Activated B cell treated with CpG ODN at 0.5 μM for 24 hours (primary cell): ENCODE measurements around the gene OBSCN. TPM values are rescaled to one million over a fixed set of nuclear protein-coding genes. Genes with fewer than 3 reads are reported as not detected.
A peak's percentile ranks its signal among the peaks of the same experiment; 100 is the strongest.

ENCODE experiments used
- ATAC-seq: fragments of 200-7000 bp; cut with Tn5 transposase; one replicate; pipeline ENCODE4 v1.10.0; 2021; ENCODE audit warnings: low read depth, mild to moderate bottlenecking, moderate library complexity
- CTCF ChIA-PET: fragments of 350-600 bp; sonication (Branson Sonifier 250); formaldehyde crosslinking; loops from one replicate; lab custom pipeline; 2021; ENCODE audit warnings: antibody characterized with exemption; lab: Charles Lee
- POLR2A ChIA-PET: fragments of 350-600 bp; sonication (Branson Sonifier 250); formaldehyde crosslinking; loops from one replicate; lab custom pipeline; 2021; ENCODE audit warnings: antibody characterized with exemption; lab: Charles Lee
- DNase-seq: peaks from one replicate; pipeline ENCODE4 v3.0.0; 2022
- H3K27ac Mint-ChIP-seq: one replicate; pipeline ENCODE4 v1.8.0; 2020; ENCODE audit warnings: mixed read lengths
- H3K27me3 Mint-ChIP-seq: one replicate; pipeline ENCODE4 v1.8.0; 2021; ENCODE audit warnings: mixed read lengths
- H3K36me3 Mint-ChIP-seq: one replicate; pipeline ENCODE4 v1.8.0; 2021; ENCODE audit warnings: low read depth, mixed read lengths
- H3K4me1 Mint-ChIP-seq: one replicate; pipeline ENCODE4 v1.8.0; 2021; ENCODE audit warnings: mixed read lengths
- H3K4me3 Mint-ChIP-seq: one replicate; pipeline ENCODE4 v1.8.0; 2020; ENCODE audit warnings: mild to moderate bottlenecking, mixed read lengths
- H3K9me3 Mint-ChIP-seq: one replicate; pipeline ENCODE4 v1.8.0; 2020; ENCODE audit warnings: mixed read lengths
- intact Hi-C: fragments of 100-400 bp; cut with micrococcal nuclease; formaldehyde crosslinking; loops from one replicate; pipeline ENCODE4 v1.15.1; 2024
- total RNA-seq: library from RNA; stranded (reverse); gene quantifications from 2 replicates; pipeline ENCODE4 v1.2.3, GENCODE V29; 2022
- TF ChIP-seq, protein P1 (sequence below): fragments of 200-600 bp; IDR thresholded peaks from one replicate; pipeline ENCODE4 v1.8.0; 2022; ENCODE audit warnings: antibody characterized with exemption, mild to moderate bottlenecking

The OBSCN gene
- total RNA-seq, 1 donor from 2014 or later, result 19.8 TPM

DNA sequence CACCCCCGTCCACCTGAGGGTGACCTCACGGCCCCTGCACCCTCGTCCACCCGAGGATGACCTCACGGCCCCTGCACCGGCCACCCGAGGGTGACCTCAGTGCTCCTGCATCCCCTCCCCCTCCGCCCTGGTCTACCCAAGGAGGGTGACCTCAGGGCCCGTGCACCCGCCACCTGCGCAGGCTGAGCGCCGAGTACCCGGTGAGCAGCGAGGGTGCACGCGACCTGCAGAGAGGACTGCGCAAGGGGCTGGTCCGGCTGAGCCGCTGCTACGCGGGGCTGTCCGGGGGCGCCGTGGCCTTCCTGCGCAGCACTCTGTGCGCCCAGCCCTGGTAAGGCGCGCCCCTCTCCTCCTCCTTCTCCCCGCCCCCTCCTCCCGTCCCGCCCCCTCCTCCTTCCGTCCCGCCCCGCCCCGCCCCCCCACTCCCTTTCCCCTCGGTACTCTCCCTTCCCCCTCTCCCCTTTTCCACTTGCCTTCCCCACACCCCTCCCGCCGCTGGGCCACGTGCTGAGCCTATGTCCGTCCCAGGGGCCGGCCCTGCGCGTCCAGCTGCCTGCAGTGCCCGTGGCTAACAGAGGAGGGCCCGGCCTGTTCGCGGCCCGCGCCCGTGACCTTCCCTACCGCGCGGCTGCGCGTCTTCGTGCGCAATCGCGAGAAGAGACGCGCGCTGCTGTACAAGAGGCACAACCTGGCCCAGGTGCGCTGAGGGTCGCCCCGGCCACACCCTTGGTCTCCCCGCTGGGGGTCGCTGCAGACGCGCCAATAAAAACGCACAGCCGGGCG is 170.4 kb downstream of the OBSCN start:
- TF ChIP-seq, protein P1, sequence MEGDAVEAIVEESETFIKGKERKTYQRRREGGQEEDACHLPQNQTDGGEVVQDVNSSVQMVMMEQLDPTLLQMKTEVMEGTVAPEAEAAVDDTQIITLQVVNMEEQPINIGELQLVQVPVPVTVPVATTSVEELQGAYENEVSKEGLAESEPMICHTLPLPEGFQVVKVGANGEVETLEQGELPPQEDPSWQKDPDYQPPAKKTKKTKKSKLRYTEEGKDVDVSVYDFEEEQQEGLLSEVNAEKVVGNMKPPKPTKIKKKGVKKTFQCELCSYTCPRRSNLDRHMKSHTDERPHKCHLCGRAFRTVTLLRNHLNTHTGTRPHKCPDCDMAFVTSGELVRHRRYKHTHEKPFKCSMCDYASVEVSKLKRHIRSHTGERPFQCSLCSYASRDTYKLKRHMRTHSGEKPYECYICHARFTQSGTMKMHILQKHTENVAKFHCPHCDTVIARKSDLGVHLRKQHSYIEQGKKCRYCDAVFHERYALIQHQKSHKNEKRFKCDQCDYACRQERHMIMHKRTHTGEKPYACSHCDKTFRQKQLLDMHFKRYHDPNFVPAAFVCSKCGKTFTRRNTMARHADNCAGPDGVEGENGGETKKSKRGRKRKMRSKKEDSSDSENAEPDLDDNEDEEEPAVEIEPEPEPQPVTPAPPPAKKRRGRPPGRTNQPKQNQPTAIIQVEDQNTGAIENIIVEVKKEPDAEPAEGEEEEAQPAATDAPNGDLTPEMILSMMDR, result no peak
- DNase-seq (no peak), ATAC-seq (no peak)
- Mint-ChIP-seq H3K27me3 (peaks cover 22% of the 10 kb centered on the region), H3K36me3 (no peaks in the 10 kb centered on the region), H3K4me3 (peak overlapping the region; percentile 73), H3K27ac (no peak overlapping the region), H3K4me1 (peaks cover 7% of the 10 kb centered on the region), H3K9me3 (no peaks in the 10 kb centered on the region)
- intact Hi-C loops, result no loop called here
- CTCF ChIA-PET, result no interaction called here
- POLR2A ChIA-PET, result no interaction called here

DNA sequence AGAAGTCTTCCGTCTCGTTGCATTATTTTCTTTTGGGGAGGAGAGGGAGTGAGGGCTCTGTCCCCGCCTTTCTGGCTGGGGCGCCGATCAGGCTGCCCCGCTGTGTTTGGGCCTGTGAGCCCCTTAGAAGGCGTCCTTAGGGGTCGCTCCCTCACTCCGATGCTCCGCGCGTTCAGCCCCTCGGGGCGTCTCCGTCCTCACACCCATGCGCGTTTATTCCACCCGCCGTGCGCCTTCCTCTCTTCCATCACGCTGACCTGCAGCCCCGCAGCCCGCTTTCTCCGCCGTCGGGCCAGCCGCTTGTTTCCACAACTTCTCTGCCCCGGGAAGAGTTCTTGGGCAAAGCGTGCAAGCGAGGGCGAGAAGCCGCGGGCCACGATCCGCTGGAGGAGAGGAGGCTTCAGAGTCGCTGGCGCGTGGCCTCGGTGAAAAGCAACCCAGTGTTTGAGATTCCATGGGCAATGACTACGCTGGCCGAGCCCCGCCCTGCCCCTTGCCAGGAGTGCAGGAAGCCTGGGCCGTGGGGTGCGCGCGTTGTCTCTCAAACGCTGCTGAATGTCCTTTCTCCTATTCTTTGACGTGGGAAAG is 171.1 kb downstream of the OBSCN start:
- intact Hi-C loops, result no loop called here

DNA sequence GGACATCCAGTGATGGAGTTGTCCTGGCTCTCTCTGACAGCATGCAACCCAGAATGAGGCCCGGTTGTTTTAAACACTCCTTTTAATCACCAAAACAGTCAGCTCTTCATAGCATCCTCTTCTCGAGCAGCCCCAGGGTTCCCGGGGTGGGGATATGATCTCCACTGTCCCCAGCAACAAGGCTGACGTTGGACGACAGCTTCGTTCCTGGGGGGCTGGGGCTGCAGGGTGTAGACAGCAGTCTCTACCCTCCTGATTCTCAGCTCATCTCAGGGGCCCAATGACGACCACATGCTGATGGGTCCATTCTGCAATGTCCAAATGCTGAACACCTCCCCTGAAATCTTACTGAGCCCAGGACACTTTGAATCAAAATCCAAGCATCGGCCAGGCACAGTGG is 171.8 kb downstream of the OBSCN start:
- ATAC-seq, result no peak
- Mint-ChIP-seq H3K9me3 (no peaks in the 10 kb centered on the region), H3K36me3 (no peaks in the 10 kb centered on the region), H3K4me1 (peaks cover 7% of the 10 kb centered on the region), H3K27ac (no peak overlapping the region), H3K27me3 (peaks cover 22% of the 10 kb centered on the region), H3K4me3 (no peak overlapping the region)
- ChIA-PET CTCF (no interaction called here), POLR2A (no interaction called here)
- TF ChIP-seq, protein P1, result no peak
- intact Hi-C loops, result no loop called here
- no peak for DNase-seq

More for the DNA sequence above, 171.1 kb downstream of the OBSCN start:
- ChIA-PET POLR2A (no interaction called here), CTCF (no interaction called here)
- Mint-ChIP-seq H3K27me3 (peaks cover 22% of the 10 kb centered on the region), H3K4me3 (peak overlapping the region; percentile 73), H3K27ac (no peak overlapping the region), H3K4me1 (peaks cover 7% of the 10 kb centered on the region), H3K9me3 (no peaks in the 10 kb centered on the region), H3K36me3 (no peaks in the 10 kb centered on the region)
- ATAC-seq (no peak), DNase-seq (no peak)
- TF ChIP-seq, protein P1, result no peak

DNA sequence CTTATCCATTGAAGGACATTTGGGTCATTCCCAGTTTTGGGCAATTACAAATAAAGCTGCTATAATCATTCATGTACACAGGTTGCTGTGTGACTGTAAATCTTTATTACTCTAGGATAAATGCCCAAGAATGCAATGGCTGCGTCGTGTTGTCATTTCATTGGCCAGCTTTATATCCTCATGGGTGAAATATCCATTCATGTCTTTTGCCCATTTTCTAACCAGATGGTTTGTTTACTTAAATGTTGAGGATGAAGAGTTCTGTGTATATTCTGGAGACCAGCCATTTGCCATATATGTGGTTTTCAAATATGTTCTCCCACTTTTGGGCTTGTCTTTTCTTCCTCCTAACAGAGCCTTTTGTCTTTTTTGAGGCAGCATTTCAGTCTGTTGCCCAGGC is 173.5 kb downstream of the OBSCN start:
- TF ChIP-seq, protein P1, result no peak
- Mint-ChIP-seq H3K27me3 (peaks cover 22% of the 10 kb centered on the region), H3K9me3 (no peaks in the 10 kb centered on the region), H3K27ac (no peak overlapping the region), H3K36me3 (no peaks in the 10 kb centered on the region), H3K4me1 (peaks cover 7% of the 10 kb centered on the region), H3K4me3 (no peak overlapping the region)
- intact Hi-C loops, result no loop called here
- DNase-seq (no peak), ATAC-seq (no peak)
- ChIA-PET CTCF (no interaction called here), POLR2A (no interaction called here)

DNA sequence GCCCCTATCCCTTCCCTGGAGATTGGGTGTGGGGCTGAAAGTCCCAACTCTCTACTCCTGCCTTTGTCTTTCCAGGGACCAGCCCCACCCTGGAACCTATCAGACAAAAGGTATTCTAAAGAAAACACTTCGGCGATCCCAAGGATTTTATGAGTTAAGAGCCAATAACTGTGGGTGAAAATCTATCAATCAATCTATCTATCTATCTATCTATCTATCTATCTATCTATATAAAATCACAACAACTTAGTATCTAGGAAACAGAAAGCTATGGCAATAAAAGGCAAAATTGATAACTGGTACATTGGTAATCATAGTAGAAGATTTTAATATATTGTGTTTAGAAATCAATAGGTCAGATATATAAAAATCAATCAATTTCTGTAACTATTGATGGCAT is 175.9 kb downstream of the OBSCN start:
- H3K27me3 Mint-ChIP-seq, result peaks cover 17% of the 10 kb centered on the region
- no peak for ATAC-seq
- CTCF ChIA-PET, result no interaction called here

More for the DNA sequence above, 175.9 kb downstream of the OBSCN start:
- no peak for DNase-seq
- Mint-ChIP-seq H3K36me3 (no peaks in the 10 kb centered on the region), H3K9me3 (no peaks in the 10 kb centered on the region), H3K4me1 (peaks cover 4% of the 10 kb centered on the region), H3K4me3 (no peak overlapping the region), H3K27ac (no peak overlapping the region)
- intact Hi-C loops, result no loop called here
- TF ChIP-seq, protein P1, result no peak
- POLR2A ChIA-PET, result no interaction called here
